ENCODE data around the gene HOXC12. TPM values are rescaled to one million over a fixed set of nuclear protein-coding genes. Genes with fewer than 3 reads are reported as not detected.

HOXC12 gene
- total RNA-seq, 1 experiment from 2014 or later: 5.1 TPM

DNA sequence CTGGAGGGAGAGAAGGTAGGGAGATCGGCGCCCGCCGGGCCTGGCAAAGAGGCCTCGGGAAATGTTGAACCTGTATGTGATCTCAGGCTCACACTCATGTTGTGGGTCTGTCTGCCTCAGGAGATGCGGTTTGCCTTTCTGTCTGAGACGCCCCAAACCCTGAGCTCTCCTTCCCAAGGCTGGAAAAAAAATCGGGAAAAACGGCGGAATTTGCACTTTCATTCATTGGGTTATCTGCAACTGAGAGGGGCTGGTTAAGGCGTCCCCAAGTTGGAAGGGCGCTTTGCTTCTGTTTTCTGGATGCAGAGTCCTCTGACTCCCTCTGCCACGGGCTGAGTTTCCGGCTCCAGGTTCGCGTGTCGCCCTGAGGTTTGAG, 40.3 kb downstream of the HOXC12 start:
- Histone ChIP-seq H3K9me3 (ENCODE audit: control insufficient read depth, insufficient read depth, low read depth, low read length) (no peaks in the 10 kb centered on the region), H3K27me3 (ENCODE audit: control insufficient read depth, insufficient read depth, low read length) (no peaks in the 10 kb centered on the region), H3K4me3 (ENCODE audit: low read depth in 2 of 2, low read length in 2 of 2) (peak overlapping the region; percentile 66 to 67), H3K27ac (ENCODE audit: low read length) (peak overlapping the region; percentile 99), H3K4me1 (ENCODE audit: control insufficient read depth, insufficient read depth, low read length) (peaks cover 11% of the 10 kb centered on the region), H3K36me3 (ENCODE audit: control insufficient read depth, insufficient read depth, low read length) (no peaks in the 10 kb centered on the region; the same call in 1 of the 2 replicates)
- ChIA-PET CTCF (interaction anchor here (0.5 kb wide), 1 partner anchor 12 kb away, joined by 7 read pairs; no protein-coding TSS in a partner anchor), POLR2A (interaction anchor here (1.4 kb wide), 1 partner anchor 10 kb away, joined by 16 read pairs; the partner anchor contains the start of gene HOXC10)
- TF ChIP-seq SIN3A (IDR thresholded peaks at IDR 0.05; ENCODE audit: borderline replicate concordance, insufficient read depth, low read depth, low read length) (no peak), TCF7L2 (IDR thresholded peaks at IDR 0.05; ENCODE audit: low read depth, low read length) (no peak)
- TF ChIP-seq, protein P1, sequence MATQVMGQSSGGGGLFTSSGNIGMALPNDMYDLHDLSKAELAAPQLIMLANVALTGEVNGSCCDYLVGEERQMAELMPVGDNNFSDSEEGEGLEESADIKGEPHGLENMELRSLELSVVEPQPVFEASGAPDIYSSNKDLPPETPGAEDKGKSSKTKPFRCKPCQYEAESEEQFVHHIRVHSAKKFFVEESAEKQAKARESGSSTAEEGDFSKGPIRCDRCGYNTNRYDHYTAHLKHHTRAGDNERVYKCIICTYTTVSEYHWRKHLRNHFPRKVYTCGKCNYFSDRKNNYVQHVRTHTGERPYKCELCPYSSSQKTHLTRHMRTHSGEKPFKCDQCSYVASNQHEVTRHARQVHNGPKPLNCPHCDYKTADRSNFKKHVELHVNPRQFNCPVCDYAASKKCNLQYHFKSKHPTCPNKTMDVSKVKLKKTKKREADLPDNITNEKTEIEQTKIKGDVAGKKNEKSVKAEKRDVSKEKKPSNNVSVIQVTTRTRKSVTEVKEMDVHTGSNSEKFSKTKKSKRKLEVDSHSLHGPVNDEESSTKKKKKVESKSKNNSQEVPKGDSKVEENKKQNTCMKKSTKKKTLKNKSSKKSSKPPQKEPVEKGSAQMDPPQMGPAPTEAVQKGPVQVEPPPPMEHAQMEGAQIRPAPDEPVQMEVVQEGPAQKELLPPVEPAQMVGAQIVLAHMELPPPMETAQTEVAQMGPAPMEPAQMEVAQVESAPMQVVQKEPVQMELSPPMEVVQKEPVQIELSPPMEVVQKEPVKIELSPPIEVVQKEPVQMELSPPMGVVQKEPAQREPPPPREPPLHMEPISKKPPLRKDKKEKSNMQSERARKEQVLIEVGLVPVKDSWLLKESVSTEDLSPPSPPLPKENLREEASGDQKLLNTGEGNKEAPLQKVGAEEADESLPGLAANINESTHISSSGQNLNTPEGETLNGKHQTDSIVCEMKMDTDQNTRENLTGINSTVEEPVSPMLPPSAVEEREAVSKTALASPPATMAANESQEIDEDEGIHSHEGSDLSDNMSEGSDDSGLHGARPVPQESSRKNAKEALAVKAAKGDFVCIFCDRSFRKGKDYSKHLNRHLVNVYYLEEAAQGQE (IDR thresholded peaks at IDR 0.05; ENCODE audit: insufficient read depth in 1 of 2, low read depth in 2 of 2, low read length in 1 of 2): no peak
- TF ChIP-seq, protein P2, sequence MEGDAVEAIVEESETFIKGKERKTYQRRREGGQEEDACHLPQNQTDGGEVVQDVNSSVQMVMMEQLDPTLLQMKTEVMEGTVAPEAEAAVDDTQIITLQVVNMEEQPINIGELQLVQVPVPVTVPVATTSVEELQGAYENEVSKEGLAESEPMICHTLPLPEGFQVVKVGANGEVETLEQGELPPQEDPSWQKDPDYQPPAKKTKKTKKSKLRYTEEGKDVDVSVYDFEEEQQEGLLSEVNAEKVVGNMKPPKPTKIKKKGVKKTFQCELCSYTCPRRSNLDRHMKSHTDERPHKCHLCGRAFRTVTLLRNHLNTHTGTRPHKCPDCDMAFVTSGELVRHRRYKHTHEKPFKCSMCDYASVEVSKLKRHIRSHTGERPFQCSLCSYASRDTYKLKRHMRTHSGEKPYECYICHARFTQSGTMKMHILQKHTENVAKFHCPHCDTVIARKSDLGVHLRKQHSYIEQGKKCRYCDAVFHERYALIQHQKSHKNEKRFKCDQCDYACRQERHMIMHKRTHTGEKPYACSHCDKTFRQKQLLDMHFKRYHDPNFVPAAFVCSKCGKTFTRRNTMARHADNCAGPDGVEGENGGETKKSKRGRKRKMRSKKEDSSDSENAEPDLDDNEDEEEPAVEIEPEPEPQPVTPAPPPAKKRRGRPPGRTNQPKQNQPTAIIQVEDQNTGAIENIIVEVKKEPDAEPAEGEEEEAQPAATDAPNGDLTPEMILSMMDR (IDR thresholded peaks at IDR 0.05): no peak
- ATAC-seq: peak; percentile 3; the same call in 1 of the 2 replicates
- in situ Hi-C loops (cut with HindIII; ENCODE audit: low pct_unique_long_range_greater_than_20kb, low sequenced_read_pairs): no loop called here
- intact Hi-C loops (cut with micrococcal nuclease; ENCODE audit: unreplicated experiment): loop anchor here (10.0 kb wide), 1 partner anchor 610 kb away; the partner anchor contains the start of gene SP1
- BruUV-seq (replicated peaks): TSS peak; percentile 83
- DNase-seq (ENCODE audit: low read depth, low spot score): no peak

DNA sequence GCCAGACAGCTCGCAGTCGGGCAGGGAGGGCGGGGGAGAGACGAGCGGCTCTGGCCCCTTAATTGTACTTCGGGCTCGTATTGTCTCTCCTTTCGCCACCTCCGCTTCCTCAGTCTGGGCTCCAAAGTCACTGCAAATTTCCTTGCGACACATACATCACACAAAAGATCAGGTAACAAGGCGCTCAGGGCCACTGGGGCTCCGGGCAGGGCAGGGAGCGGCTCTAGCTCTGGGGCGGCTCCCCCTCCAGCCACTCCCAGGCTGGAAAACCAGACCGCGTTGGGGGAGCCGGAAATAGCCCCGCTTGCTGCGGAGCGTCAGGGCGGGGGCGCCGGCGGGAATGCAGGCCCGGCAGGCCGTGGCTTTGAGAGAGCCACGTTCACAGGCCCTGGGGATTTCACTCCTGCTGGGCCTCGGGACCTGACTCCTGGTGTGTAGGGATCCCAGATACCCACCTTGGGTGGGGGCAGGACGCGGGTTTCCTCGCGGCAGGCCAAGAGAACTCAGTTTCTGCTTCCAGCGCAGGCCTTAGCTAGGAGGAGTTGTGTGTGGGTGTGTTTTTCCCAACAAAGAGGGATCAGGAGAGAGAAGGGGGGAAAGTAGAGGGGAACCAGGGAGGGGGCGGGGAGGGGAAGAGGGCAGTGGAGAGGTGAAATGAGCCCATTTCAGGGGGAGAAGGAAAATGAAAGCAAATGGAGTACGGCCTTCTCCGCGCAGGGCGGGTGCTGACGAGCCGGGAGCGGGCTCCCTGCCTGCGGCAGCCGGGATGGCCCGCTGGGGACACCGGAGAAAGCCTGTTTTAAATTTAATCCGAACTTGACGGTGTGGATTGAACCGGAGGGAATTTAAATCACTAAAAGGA, 40.9 kb downstream of the HOXC12 start:
- DNase-seq (ENCODE audit: low read depth, low spot score) (no peak), ATAC-seq (peak; percentile 15)
- CTCF ChIA-PET: interaction anchor here (0.5 kb wide), 1 partner anchor 11 kb away, joined by 7 read pairs; no protein-coding TSS in a partner anchor

More for the DNA sequence above, 40.9 kb downstream of the HOXC12 start:
- POLR2A ChIA-PET: interaction anchor here (0.6 to 1.4 kb wide), 3 partner anchors 11 to 211 kb away, joined by 5 to 16 read pairs (median 10); partner anchors contain the start of gene HOXC10
- intact Hi-C loops (cut with micrococcal nuclease; ENCODE audit: unreplicated experiment) (loop anchor here (10.0 kb wide), 1 partner anchor 611 kb away; the partner anchor contains the start of gene SP1), in situ Hi-C loops (cut with HindIII; ENCODE audit: low pct_unique_long_range_greater_than_20kb, low sequenced_read_pairs) (no loop called here)
- no TSS peak for BruUV-seq (replicated peaks)
- no peak for TF ChIP-seq TCF7L2 (IDR thresholded peaks at IDR 0.05; ENCODE audit: low read depth, low read length)
- TF ChIP-seq SIN3A (IDR thresholded peaks at IDR 0.05; ENCODE audit: borderline replicate concordance, insufficient read depth, low read depth, low read length): 0 out of 2 replicates have a peak, but pooled peaks have one; percentile 31
- TF ChIP-seq, protein P1 (IDR thresholded peaks at IDR 0.05; ENCODE audit: insufficient read depth in 1 of 2, low read depth in 2 of 2, low read length in 1 of 2): no peak
- TF ChIP-seq POLR2AphosphoS5 (IDR thresholded peaks at IDR 0.05; ENCODE audit: low read depth, low read length): peak; percentile 52
- TF ChIP-seq, protein P2 (IDR thresholded peaks at IDR 0.05): no peak
- Histone ChIP-seq H3K27ac (ENCODE audit: low read length) (peak overlapping the region; percentile 99), H3K27me3 (ENCODE audit: control insufficient read depth, insufficient read depth, low read length) (no peaks in the 10 kb centered on the region), H3K4me3 (ENCODE audit: low read depth in 2 of 2, low read length in 2 of 2) (peak overlapping the region; percentile 66 to 67), H3K36me3 (ENCODE audit: control insufficient read depth, insufficient read depth, low read length) (no peaks in the 10 kb centered on the region; the same call in 1 of the 2 replicates), H3K4me1 (ENCODE audit: control insufficient read depth, insufficient read depth, low read length) (peaks cover 11% of the 10 kb centered on the region), H3K9me3 (ENCODE audit: control insufficient read depth, insufficient read depth, low read depth, low read length) (no peaks in the 10 kb centered on the region)

Measured in Panc1 (cell line).